ENCODE measurements around the gene NDST1. TPM values are rescaled to one million over a fixed set of nuclear protein-coding genes. Genes with fewer than 3 reads are reported as not detected.
"Not testable (repeated sequence)": the region's sequence is repeated elsewhere in the genome, so short reads cannot be mapped to it uniquely, and the experiment has no call there.

NDST1 gene
- 60.4 TPM for total RNA-seq
- long read RNA-seq, partial matches to known transcripts, result 7 of 20 reads
- long read RNA-seq, other reads (novel, unspliced or antisense), result 13 of 20 reads

- intact Hi-C loops (cut with DNase I), result no loop called here
- DNase-seq (ENCODE audit: missing footprints), result no peak
- ATAC-seq, result no peak
Measured at GRCh38 chr5:150507474-150508276, at the start of gene NDST1. NDST1 (plus strand) TSS chr5:150508131; CDS start chr5:150521255, 13,124 bp downstream.

DNA sequence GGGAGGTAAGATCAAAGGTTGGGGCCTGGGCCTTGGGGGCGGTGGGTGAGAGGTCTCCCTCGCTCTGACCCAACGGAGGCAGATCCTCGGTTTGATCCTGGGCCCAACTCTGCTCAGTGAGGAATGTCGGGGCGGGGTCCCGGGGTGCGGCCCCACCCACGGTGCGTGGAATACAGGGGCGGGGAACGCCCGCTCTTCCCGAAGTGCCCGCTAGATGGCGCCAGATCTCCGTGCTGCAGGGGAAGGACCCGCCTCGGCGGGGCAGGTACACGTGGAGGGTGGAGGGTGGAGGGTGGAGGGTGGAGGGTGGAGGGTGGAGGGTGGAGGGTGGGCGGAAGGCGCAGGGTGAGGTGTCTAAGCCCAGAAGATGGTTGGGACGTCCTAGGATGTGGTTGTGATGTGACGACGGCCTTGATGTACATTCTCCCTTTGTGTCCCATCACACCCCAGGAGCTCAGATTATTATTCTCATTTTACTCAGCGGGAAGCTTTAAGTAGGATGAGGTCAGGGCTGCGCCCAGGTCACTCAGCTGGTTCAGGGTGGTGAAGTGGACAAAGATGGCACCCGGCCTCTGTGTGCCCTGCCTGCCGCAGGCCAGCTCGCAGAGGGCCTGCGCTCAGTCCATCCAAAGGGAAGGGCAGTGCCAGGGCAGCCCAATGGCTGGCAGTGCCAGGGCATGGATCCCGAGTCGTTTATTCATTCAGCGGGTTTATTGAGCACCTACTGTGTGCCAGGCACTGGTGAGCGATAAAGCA lies 49.0 kb upstream of the NDST1 start:
- DNase-seq (ENCODE audit: missing footprints) (peak; percentile 90), ATAC-seq (peak; percentile 90)
- intact Hi-C loops (cut with DNase I), result loop anchor here (1.0 to 10.0 kb wide), 4 partner anchors 64 to 388 kb away; partner anchors contain the start of gene IRGM

GRCh38 chr5:150460781-150461180 lies 47.1 kb upstream of the NDST1 start:
- no peak for ATAC-seq
- no peak for DNase-seq (ENCODE audit: missing footprints)
- intact Hi-C loops (cut with DNase I), result no loop called here

- no peak for DNase-seq (ENCODE audit: missing footprints)
- no peak for ATAC-seq
- intact Hi-C loops (cut with DNase I), result no loop called here
Measured at GRCh38 chr5:150461231-150461630, 46.7 kb upstream of the NDST1 start.

GRCh38 chr5:150464554-150465012 lies 43.3 kb upstream of the NDST1 start:
- DNase-seq (ENCODE audit: missing footprints) (no peak), ATAC-seq (peak; percentile 71)
- intact Hi-C loops (cut with DNase I), result loop anchor here (2.0 kb wide), 1 partner anchor 22 kb away; no protein-coding TSS in a partner anchor

GRCh38 chr5:150465927-150466326 lies 42.0 kb upstream of the NDST1 start:
- DNase-seq (ENCODE audit: missing footprints) (no peak), ATAC-seq (no peak)

DNA sequence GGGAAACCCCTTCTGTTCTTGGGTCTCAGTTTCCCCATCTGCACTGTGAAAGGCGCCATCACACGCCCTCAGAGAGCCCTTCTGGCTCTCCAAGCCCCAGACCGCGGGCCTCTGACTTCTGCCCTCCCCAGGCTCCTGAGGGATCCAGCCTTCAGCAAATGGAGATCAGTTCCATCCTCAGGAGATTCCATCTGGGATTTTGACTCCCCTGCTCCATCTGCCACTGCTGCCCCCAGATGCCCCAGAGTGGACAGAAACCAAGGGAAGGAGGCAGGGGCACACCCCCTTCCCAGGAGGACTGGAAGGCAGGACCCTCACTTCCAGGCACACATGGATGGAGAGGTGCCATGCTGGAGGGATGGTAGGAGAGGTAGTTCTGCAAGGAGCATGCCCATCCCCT lies 39.7 kb upstream of the NDST1 start:
- intact Hi-C loops (cut with DNase I), result no loop called here
- ATAC-seq, result no peak
- DNase-seq (ENCODE audit: missing footprints), result no peak

More at GRCh38 chr5:150465927-150466326, 42.0 kb upstream of the NDST1 start:
- intact Hi-C loops (cut with DNase I), result loop anchor here (2.0 kb wide), 1 partner anchor 21 kb away; no protein-coding TSS in a partner anchor

- ATAC-seq (no peak), DNase-seq (ENCODE audit: missing footprints) (no peak)
- intact Hi-C loops (cut with DNase I), result no loop called here
Measured at GRCh38 chr5:150469718-150470469, 38.0 kb upstream of the NDST1 start.

- intact Hi-C loops (cut with DNase I), result no loop called here
- ATAC-seq, result no peak
- no peak for DNase-seq (ENCODE audit: missing footprints)
Measured at GRCh38 chr5:150473673-150474358, 34.1 kb upstream of the NDST1 start.

- ATAC-seq; intact Hi-C loops (cut with DNase I); DNase-seq (ENCODE audit: missing footprints): not testable (repeated sequence)
Measured at GRCh38 chr5:150476568-150476967, 31.4 kb upstream of the NDST1 start.

- DNase-seq (ENCODE audit: missing footprints) (no peak), ATAC-seq (no peak)
- intact Hi-C loops (cut with DNase I), result no loop called here
Measured at GRCh38 chr5:150479416-150479815, 28.5 kb upstream of the NDST1 start.

GRCh38 chr5:150481708-150481965 lies 26.3 kb upstream of the NDST1 start:
- intact Hi-C loops (cut with DNase I), result no loop called here
- ATAC-seq (no peak), DNase-seq (ENCODE audit: missing footprints) (no peak)

GRCh38 chr5:150481972-150482406 lies 25.9 kb upstream of the NDST1 start:
- intact Hi-C loops (cut with DNase I), result no loop called here
- ATAC-seq, result no peak
- DNase-seq (ENCODE audit: missing footprints), result no peak

- intact Hi-C loops (cut with DNase I), result loop anchor here (1.0 kb wide), 1 partner anchor 37 kb away; no protein-coding TSS in a partner anchor
- no peak for ATAC-seq
- DNase-seq (ENCODE audit: missing footprints), result no peak
Measured at GRCh38 chr5:150484964-150485692, 22.8 kb upstream of the NDST1 start.

GRCh38 chr5:150485693-150486401 lies 22.1 kb upstream of the NDST1 start:
- intact Hi-C loops (cut with DNase I), result loop anchor here (1.0 to 2.0 kb wide), 3 partner anchors 21 to 59 kb away; no protein-coding TSS in a partner anchor
- DNase-seq (ENCODE audit: missing footprints) (peak; percentile 81), ATAC-seq (peak; percentile 43)

GRCh38 chr5:150486402-150487198 lies 21.3 kb upstream of the NDST1 start:
- intact Hi-C loops (cut with DNase I), result loop anchor here (2.0 kb wide), 2 partner anchors 22 to 58 kb away; no protein-coding TSS in a partner anchor
- ATAC-seq, result peak; percentile 11
- DNase-seq (ENCODE audit: missing footprints), result peak; percentile 74

Measured in Right ventricle myocardium inferior (tissue), 1 donor.